HG03565 (cell line): ENCODE results near the gene KRTAP2-4.
"Not testable (repeated sequence)": the region's sequence is repeated elsewhere in the genome, so short reads cannot be mapped to it uniquely, and the experiment has no call there.

ENCODE experiments used
- ATAC-seq: cut with Tn5 transposase; IDR thresholded peaks from one replicate; pipeline ENCODE4 v1.9.1; 2021; ENCODE audit warnings: mild to moderate bottlenecking, moderate library complexity; ENCODE audit not compliant: unreplicated experiment

KRTAP2-4 gene

GRCh38 chr17:41040783-41041571, 24.7 kb downstream of the KRTAP2-4 start, which contains the start of gene KRTAP1-1:
Gene KRTAP1-1 (minus strand): TSS chr17:41041450. CDS start chr17:41041397, 53 bp downstream.
- not testable (repeated sequence) for ATAC-seq

- no peak for ATAC-seq
Measured at GRCh38 chr17:41037853-41038350, 27.8 kb downstream of the KRTAP2-4 start.

GRCh38 chr17:41034346-41034935, 31.2 kb downstream of the KRTAP2-4 start, which contains the start of gene KRTAP1-3:
Gene KRTAP1-3 (minus strand): TSS chr17:41034874. CDS start chr17:41034821, 53 bp downstream.
- ATAC-seq = not testable (repeated sequence)

- no peak for ATAC-seq
Measured at GRCh38 chr17:41029633-41030245, 35.9 kb downstream of the KRTAP2-4 start, which contains the start of gene KRTAP1-4. Gene KRTAP1-4 (minus strand): TSS chr17:41030195. CDS start chr17:41030078, 117 bp downstream.

- no peak for ATAC-seq
Measured at GRCh38 chr17:41026715-41027471, 38.8 kb downstream of the KRTAP2-4 start, which contains the start of gene KRTAP1-5. Gene KRTAP1-5 (minus strand): TSS chr17:41027208. CDS start chr17:41027155, 53 bp downstream.

- no peak for ATAC-seq
Measured at GRCh38 chr17:41024697-41025096, 41.0 kb downstream of the KRTAP2-4 start.

- no peak for ATAC-seq
Measured at GRCh38 chr17:41020336-41020735, 45.3 kb downstream of the KRTAP2-4 start.

GRCh38 chr17:41019415-41019814, 46.3 kb downstream of the KRTAP2-4 start:
- ATAC-seq = no peak

- no peak for ATAC-seq
Measured at GRCh38 chr17:41018541-41018940, 47.1 kb downstream of the KRTAP2-4 start.

- no peak for ATAC-seq
Measured at GRCh38 chr17:41016578-41017215, 49.0 kb downstream of the KRTAP2-4 start.

- ATAC-seq = no peak
Measured at GRCh38 chr17:41015454-41015853, 50.2 kb downstream of the KRTAP2-4 start.
